Measurements from ENCODE around the gene CNOT4. TPM values are rescaled to one million over a fixed set of nuclear protein-coding genes. Genes with fewer than 3 reads are reported as not detected.
A peak's percentile ranks its signal among the peaks of the same experiment; 100 is the strongest.
"Not testable (repeated sequence)": the region's sequence is repeated elsewhere in the genome, so short reads cannot be mapped to it uniquely, and the experiment has no call there.

The CNOT4 gene
- total RNA-seq, 1 experiment from 2014 or later = 34.3 TPM

DNA sequence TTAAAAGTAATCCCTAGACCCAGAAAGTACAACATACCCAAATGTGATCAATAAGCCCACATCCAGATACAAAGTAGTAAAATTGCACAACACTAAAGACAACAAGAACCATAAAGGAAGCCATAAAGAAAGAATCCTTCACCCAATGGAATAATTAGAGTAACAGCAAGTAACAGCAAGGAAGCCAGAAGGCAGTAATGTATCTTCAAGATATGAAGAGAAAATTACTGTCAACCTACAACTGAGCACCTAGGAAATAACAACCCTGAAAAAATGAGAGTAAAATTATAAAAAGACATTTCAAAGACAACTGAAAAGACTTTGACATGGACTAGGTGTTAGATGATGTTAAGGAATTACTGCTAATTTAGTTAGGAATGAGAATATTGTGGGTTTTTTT is 60.5 kb downstream of the CNOT4 start:
- DNase-seq = no peak
- H3K4me3 ChIP-seq = no peak overlapping the region
- no peaks in the 10 kb centered on the region for H3K9me3 ChIP-seq (replicated peaks)
- no peaks in the 10 kb centered on the region for H3K4me1 ChIP-seq
- H3K36me3 ChIP-seq = no peaks in the 10 kb centered on the region
- no peak overlapping the region for H3K27ac ChIP-seq
- no peaks in the 10 kb centered on the region for H3K27me3 ChIP-seq

DNA sequence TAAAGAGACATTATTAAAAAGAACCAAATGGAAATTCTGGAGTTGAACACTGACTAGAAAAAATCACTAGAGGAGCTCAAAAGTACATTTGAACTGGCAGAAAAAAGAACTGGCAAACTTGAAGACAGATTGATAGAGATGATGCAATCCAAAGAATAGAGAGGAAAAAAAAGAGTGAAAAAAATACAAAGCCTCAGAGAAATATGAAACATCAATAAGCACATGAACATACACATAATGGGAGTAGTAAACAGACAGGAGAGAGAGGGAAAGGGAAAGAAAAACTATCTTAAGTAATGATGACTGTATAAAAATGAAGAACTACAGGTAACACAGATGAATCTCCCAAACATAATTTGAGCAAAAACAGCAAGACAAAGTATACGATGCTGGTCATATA is 61.1 kb downstream of the CNOT4 start:
- DNase-seq = no peak
- H3K27me3 ChIP-seq = no peaks in the 10 kb centered on the region
- no peaks in the 10 kb centered on the region for H3K4me1 ChIP-seq
- H3K4me3 ChIP-seq = no peak overlapping the region
- H3K9me3 ChIP-seq (replicated peaks) = no peaks in the 10 kb centered on the region
- no peaks in the 10 kb centered on the region for H3K36me3 ChIP-seq
- H3K27ac ChIP-seq = no peak overlapping the region

DNA sequence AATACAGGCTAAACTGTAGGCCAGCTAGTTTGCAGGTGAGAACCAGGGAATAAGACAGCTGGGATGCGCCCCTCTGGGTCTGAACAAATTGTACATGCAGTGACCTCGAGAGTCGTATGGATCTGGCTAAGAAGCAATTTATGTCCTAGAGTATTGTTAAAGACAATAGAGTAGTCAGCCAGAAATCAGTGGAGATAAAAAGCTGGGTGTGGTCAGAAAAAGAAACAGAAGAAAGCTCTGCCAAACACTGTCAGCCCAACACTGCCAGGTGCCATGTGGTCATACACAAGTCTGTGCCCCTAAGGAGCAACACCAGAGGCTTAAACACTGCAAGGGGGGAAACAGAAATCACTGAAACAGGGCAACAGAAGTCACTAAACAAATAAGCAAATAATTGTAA is 62.2 kb downstream of the CNOT4 start:
- Histone ChIP-seq H3K9me3 (replicated peaks) (no peaks in the 10 kb centered on the region), H3K36me3 (no peaks in the 10 kb centered on the region), H3K4me3 (no peak overlapping the region), H3K4me1 (no peaks in the 10 kb centered on the region), H3K27me3 (no peaks in the 10 kb centered on the region), H3K27ac (no peak overlapping the region)
- DNase-seq = no peak

DNA sequence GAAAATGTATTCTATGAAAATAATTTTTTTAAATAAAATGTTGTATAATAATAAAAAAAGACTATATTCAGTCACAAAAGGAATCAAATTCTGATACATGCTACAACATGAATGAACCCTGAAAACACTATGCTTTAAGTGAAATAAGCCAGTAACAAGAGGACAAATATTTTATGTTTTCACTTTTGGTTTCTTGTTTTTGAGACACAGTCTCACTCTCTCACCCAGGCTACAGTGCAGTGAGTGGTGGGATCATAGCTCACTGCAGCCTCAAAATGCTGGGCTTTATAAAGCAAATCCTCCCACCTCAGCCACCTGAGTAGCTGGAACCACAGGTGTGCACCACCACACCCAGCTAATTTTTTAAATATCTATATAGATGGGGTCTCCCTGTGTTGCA is 64.2 kb downstream of the CNOT4 start:
- DNase-seq = no peak
- no peak overlapping the region for H3K4me3 ChIP-seq
- H3K27ac ChIP-seq = no peak overlapping the region
- no peaks in the 10 kb centered on the region for H3K36me3 ChIP-seq
- no peaks in the 10 kb centered on the region for H3K27me3 ChIP-seq
- no peaks in the 10 kb centered on the region for H3K9me3 ChIP-seq (replicated peaks)
- no peaks in the 10 kb centered on the region for H3K4me1 ChIP-seq

DNA sequence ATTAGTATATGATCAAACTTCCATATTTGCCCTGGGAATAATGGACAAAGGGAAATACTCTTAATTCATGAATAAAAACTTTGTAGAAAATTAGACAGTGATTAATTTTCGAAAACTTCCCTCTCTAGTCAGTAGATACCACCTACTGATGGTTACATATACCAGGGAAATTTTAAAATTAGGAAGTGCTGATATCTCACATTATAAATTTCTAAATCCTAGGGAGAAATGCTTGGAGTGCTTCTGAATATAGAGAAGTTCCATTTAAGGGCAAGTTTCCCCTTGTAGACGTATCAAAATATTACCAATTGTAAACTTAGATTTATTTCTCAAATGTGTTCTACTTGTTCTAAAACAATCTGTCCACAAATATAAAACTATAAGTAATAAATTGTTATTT is 64.6 kb downstream of the CNOT4 start:
- not testable (repeated sequence) for DNase-seq; H3K27me3 ChIP-seq; H3K27ac ChIP-seq; H3K36me3 ChIP-seq; H3K4me1 ChIP-seq; H3K9me3 ChIP-seq (replicated peaks); H3K4me3 ChIP-seq

DNA sequence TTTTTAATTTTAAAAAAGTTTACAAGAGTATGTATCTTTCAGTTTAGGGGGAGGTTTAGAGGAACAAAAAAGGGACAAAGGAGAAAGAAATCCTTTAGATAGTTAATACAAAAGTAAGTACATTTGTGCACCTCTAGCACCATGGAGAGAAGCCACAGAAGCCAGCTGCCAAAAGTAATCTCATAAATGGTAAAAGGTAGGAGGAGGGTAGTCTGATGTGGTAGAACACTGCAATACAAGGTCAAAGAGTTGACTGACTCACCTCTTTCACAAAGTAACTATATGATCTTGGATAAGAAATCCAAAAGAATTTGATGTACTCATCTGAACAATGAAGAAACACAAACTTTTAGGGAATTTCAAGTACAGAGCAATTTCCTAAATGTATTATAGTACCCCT is 68.1 kb downstream of the CNOT4 start:
- DNase-seq = peak; percentile 11 to 47
- Histone ChIP-seq H3K4me3 (no peak overlapping the region), H3K27me3 (no peaks in the 10 kb centered on the region), H3K4me1 (no peaks in the 10 kb centered on the region), H3K27ac (no peak overlapping the region), H3K9me3 (replicated peaks) (no peaks in the 10 kb centered on the region), H3K36me3 (peaks cover 10% of the 10 kb centered on the region)

DNA sequence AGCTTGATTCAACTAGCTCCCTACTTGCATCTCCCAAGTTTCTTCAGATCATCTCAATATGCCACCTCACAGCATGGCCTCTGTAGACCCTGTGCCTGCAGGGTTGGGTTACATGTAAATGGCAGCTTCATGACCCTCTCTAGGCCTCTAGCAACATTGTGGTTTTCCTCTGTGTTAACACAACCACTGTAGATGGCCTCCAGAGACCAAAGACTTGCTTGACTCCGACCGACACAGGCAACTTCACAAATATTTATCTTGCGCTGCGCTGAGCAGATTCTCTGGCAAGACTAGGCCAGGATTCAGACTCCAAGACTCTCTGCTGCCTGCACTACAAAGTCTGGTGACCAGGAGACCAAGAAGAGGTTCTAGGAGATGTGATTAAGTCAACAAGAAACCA is 75.9 kb downstream of the CNOT4 start:
- H3K27me3 ChIP-seq = no peaks in the 10 kb centered on the region
- DNase-seq = no peak

DNA sequence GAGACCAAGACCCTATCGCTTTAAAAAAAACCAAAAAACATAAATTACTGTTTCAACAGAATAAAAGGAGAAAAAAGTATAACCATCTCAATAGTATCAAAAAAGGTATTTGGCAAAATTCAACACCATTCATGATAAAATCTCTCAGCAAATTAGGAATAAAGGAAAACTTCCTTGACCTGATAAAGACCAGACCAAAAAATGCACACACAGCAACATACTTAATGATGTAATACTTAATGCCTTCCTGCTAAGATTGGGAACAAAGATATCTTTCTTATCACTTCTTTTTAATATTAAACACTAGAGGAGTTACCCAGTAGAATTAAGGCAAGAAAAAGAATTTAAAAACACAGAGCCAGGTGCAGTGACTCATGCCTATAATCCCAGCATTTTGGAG is 79.3 kb downstream of the CNOT4 start:
- H3K9me3 ChIP-seq (replicated peaks) = peaks cover 3% of the 10 kb centered on the region; the same call in 1 of the 2 replicates
- no peak overlapping the region for H3K4me3 ChIP-seq
- H3K27ac ChIP-seq = no peak overlapping the region
- no peaks in the 10 kb centered on the region for H3K27me3 ChIP-seq
- no peak for DNase-seq
- peaks cover 23% of the 10 kb centered on the region for H3K36me3 ChIP-seq
- H3K4me1 ChIP-seq = no peaks in the 10 kb centered on the region

More for the DNA sequence above, 75.9 kb downstream of the CNOT4 start:
- Histone ChIP-seq H3K4me3 (no peak overlapping the region), H3K36me3 (peaks cover 39% of the 10 kb centered on the region), H3K9me3 (replicated peaks) (peaks cover 3% of the 10 kb centered on the region; the same call in 1 of the 2 replicates), H3K27ac (no peak overlapping the region), H3K4me1 (no peaks in the 10 kb centered on the region)

DNA sequence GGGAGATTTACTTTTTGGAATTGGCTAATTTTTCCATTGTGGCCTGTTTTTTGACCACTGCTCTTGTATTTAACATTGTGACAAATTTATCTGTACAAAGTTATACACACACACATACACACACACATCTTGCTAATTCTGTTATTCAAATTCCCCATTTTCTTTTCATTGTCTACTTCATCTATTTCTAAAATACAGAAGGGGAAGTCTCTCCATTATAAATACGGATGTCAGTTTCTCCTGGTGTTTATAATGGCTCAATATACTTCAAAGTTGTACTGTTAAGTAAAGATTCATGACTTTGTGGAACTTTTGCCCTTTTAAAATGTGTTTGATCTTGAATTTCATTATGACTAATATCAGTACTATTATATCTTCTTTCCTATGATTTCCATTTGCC is 81.0 kb downstream of the CNOT4 start:
- Histone ChIP-seq H3K27ac (no peak overlapping the region), H3K4me1 (no peaks in the 10 kb centered on the region), H3K36me3 (peaks cover 8% of the 10 kb centered on the region; the same call in 1 of the 2 replicates), H3K9me3 (replicated peaks) (no peaks in the 10 kb centered on the region), H3K27me3 (no peaks in the 10 kb centered on the region), H3K4me3 (no peak overlapping the region)
- no peak for DNase-seq

DNA sequence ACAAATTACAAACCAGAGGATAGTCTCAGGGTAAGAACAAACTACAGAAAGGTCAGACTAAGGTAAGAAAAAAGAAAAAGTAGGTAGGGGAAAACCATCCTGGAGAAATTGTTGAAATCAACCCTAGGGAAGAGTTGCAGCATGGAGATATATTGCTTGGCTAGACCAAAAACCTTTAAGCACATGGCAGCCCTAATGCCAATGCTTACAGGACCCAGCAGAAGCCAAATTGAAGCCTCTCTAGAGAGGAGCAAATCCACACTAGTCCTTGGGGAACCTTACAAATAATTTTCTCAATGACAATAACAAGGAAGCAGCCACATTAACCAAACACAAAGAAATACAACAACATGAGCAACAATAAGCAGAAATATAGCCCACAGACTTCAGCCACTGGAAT is 81.9 kb downstream of the CNOT4 start:
- Histone ChIP-seq H3K4me3 (no peak overlapping the region), H3K27ac (no peak overlapping the region)

DNA sequence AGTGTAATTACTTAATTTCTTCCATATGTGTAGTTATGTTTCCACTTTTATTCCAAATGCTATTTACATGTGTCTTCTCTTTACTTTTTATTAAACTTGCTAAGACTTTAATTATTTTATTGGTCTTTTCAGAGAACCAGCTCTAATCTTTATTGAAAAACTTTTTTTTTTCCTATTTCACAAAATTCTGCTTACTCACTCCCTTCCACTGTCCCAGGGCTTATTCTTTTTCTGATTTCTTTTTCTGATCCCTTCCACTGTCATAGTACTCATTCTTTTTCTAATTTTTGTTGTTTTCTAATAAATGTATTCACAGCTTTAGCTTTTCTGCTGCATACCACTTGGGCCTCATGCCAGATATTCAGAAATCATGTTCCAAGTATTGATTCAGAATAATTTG is 82.7 kb downstream of the CNOT4 start:
- DNase-seq = no peak

More for the DNA sequence above, 81.9 kb downstream of the CNOT4 start:
- H3K4me1 ChIP-seq = no peaks in the 10 kb centered on the region
- 0 out of 2 replicates have a peak, but pooled peaks cover 4% of the 10 kb centered on the region for H3K36me3 ChIP-seq
- no peaks in the 10 kb centered on the region for H3K9me3 ChIP-seq (replicated peaks)
- H3K27me3 ChIP-seq = no peaks in the 10 kb centered on the region
- no peak for DNase-seq

DNA sequence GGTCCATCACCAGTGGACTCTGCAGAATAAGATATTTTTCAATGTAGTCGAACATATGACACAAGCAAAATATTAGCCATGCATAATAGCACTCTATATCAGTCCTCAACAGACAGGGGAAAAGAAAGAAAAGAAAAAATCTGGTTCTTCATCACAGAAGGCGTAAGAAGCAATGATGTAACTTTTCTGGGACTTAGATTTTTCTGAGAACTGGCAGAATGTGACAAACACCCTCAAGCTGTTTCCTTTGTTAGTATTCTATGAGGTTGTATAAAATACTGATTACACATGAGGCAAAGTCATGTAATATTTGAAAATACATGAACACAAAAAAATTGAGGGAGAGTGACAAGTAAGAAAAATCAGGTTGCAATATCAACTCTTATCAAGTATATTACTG is 84.9 kb downstream of the CNOT4 start:
- H3K9me3 ChIP-seq (replicated peaks) = no peaks in the 10 kb centered on the region
- H3K27me3 ChIP-seq = no peaks in the 10 kb centered on the region
- H3K4me1 ChIP-seq = no peaks in the 10 kb centered on the region
- H3K27ac ChIP-seq = no peak overlapping the region
- DNase-seq = no peak
- H3K36me3 ChIP-seq = 0 out of 2 replicates have a peak, but pooled peaks cover 2% of the 10 kb centered on the region
- H3K4me3 ChIP-seq = no peak overlapping the region

More for the DNA sequence above, 82.7 kb downstream of the CNOT4 start:
- Histone ChIP-seq H3K27me3 (no peaks in the 10 kb centered on the region), H3K36me3 (0 out of 2 replicates have a peak, but pooled peaks cover 4% of the 10 kb centered on the region), H3K4me3 (no peak overlapping the region), H3K9me3 (replicated peaks) (no peaks in the 10 kb centered on the region), H3K4me1 (no peaks in the 10 kb centered on the region), H3K27ac (no peak overlapping the region)

DNA sequence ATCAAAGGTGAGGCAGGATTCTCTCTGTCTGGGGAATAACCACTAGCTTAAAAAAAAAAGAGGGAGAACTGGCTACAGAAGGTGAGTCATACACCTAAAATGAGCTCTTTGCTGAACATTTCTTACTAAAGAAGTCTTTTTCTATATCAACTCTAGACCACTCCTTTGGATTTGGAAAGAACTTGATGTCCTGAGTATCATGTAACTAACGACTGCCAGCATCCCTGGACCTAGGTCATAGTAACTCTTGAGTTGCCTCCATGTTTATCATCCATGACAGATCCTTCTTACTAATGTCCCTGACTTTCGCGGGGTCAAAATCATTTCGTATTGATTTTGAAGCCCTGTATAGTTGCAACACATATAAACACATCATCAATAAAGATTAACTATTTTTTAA is 89.1 kb downstream of the CNOT4 start:
- no peak for DNase-seq
- H3K9me3 ChIP-seq (replicated peaks) = no peaks in the 10 kb centered on the region; the same call in 1 of the 2 replicates
- H3K27me3 ChIP-seq = no peaks in the 10 kb centered on the region
- no peaks in the 10 kb centered on the region for H3K4me1 ChIP-seq
- H3K36me3 ChIP-seq = 0 out of 2 replicates have a peak, but pooled peaks cover 3% of the 10 kb centered on the region
- H3K4me3 ChIP-seq = no peak overlapping the region
- no peak overlapping the region for H3K27ac ChIP-seq

DNA sequence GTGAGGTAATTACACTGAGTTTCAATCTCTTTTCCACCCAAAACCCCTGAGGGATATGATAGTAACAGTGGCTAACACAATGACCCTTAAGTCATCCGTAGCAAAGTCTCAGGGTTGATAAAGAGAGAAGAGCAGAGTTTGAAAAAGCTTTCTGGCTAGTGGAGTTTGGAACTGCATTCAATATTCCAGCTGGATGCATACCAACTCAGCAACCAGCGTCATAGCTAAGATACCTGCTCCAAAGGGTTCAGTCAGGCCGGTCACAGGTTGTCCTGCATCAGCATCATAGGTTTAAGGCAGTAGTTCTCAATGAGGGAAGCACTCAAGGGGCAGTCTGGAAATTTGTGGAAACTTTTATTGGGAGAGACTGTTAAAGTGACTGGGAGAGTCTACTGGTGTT is 93.5 kb downstream of the CNOT4 start:
- DNase-seq = no peak
- Histone ChIP-seq H3K36me3 (peaks cover 8% of the 10 kb centered on the region; the same call in 1 of the 2 replicates), H3K9me3 (replicated peaks) (no peaks in the 10 kb centered on the region; the same call in 1 of the 2 replicates), H3K4me3 (no peak overlapping the region), H3K27me3 (no peaks in the 10 kb centered on the region), H3K27ac (no peak overlapping the region), H3K4me1 (no peaks in the 10 kb centered on the region)

DNA sequence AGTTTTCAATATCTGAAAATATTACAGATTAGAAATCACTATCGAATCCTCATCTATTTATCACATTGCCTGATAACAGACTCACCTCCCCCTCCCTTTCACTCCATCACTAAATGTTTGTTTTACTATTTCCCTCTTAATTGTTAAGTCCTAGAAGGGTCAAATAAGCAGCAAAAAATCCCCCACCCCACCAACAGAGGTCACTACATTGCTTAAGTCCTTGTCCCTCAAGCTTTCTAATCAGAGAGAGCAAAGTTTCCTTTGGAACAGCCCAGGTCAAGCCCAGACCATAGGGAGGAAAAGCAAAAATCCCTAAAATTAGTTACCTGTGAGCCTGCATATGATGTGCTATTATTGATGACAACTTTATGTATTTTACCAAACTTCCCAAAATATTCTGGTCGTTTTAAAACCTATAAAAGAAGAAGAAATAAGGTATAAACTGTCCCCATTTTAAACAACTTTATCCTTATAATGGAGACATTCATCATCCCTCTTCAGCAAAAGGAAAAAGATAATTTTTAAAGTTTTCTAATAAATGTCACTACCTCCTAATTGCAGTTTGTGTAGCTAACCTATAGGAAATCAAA is 95.0 kb downstream of the CNOT4 start:
- H3K27me3 ChIP-seq = no peaks in the 10 kb centered on the region
- DNase-seq = peak; percentile 50 to 70
- H3K9me3 ChIP-seq (replicated peaks) = no peaks in the 10 kb centered on the region; the same call in 1 of the 2 replicates
- H3K4me1 ChIP-seq = no peaks in the 10 kb centered on the region
- H3K36me3 ChIP-seq = peaks cover 9% of the 10 kb centered on the region
- no peak overlapping the region for H3K4me3 ChIP-seq
- H3K27ac ChIP-seq = no peak overlapping the region

DNA sequence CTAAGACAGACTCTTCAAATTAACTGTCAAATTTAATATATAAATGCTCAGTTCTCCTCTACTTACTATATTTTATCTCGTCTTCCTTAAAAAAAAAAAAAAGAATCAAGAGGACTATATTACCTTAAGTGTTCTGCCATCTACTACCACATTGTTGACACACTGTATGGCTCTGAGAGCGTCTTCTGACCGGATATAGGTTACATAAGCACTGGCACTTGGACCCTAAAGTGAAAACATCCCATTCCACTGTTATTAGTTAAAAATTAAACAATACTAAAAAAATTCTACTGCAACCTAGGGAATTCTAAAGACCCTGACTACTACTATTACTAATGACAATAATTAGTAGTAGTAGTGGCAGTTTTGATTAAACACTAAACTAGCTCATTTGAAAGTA is 95.7 kb downstream of the CNOT4 start:
- no peak for DNase-seq
- Histone ChIP-seq H3K27ac (no peak overlapping the region), H3K4me1 (no peaks in the 10 kb centered on the region), H3K9me3 (replicated peaks) (no peaks in the 10 kb centered on the region; the same call in 1 of the 2 replicates), H3K27me3 (no peaks in the 10 kb centered on the region), H3K36me3 (peaks cover 9% of the 10 kb centered on the region), H3K4me3 (no peak overlapping the region)

Measured in SJCRH30 (cell line).